A549 (cell line): ENCODE data around the gene TSPAN14. TPM values are rescaled to one million over a fixed set of nuclear protein-coding genes. Genes with fewer than 3 reads are reported as not detected.

Experiments used
- ATAC-seq, 2 experiments: fragments of 200-7000 bp in 1 of 2; fragments of >200 bp in 1 of 2; cut with Nextera tagmentation in 1 of 2; cut with Tn5 transposase in 1 of 2; 3 replicates each; pipeline versions ENCODE4 v1.8.0 to v1.9.1; 2018 to 2020; ENCODE audit warnings: mild to moderate bottlenecking in 1 of 2, moderate library complexity in 1 of 2
- CTCF ChIA-PET: fragments of 300-600 bp; sonication (Branson Sonifier 250); formaldehyde crosslinking; extraction: SDS; loops from one replicate; lab custom pipeline; 2021; ENCODE audit warnings: antibody characterized with exemption, inconsistent platforms; lab: Yijun Ruan, JAX
- POLR2A ChIA-PET: fragments of 350-600 bp; formaldehyde crosslinking; extraction: SDS; loops from one replicate; lab custom pipeline; 2021; ENCODE audit warnings: antibody characterized with exemption, inconsistent platforms; lab: Yijun Ruan, JAX
- DNase-seq, 2 experiments: peaks; one replicate each; pipeline versions ENCODE4 v3.0.0 to v3.0.0-alpha.2; 2011 to 2016; ENCODE audit warnings: low read depth in 1 of 2, low spot score in 1 of 2
- FAIRE-seq: peaks from 2 replicates; lab custom pipeline; 2011; peaks lifted over from hg19 to GRCh38; lab: Jason Lieb, UNC
- H3K27ac ChIP-seq, 2 experiments: fragments of >200 bp; sonication (Bioruptor Twin); formaldehyde crosslinking; 3 replicates each; pipeline ENCODE4 v1.5.1; 2016 to 2017
- H3K4me1 ChIP-seq: fragments of >200 bp; sonication (Bioruptor Twin); formaldehyde crosslinking; 3 replicates; pipeline ENCODE4 v1.6.1; 2016
- H3K4me2 ChIP-seq: fragments of >200 bp; sonication (Bioruptor Twin); formaldehyde crosslinking; 3 replicates; pipeline ENCODE4 v1.6.1; 2016
- H3K4me3 ChIP-seq: fragments of >200 bp; sonication (Bioruptor Twin); formaldehyde crosslinking; 3 replicates; pipeline ENCODE4 v1.5.1; 2016
- H3K9me3 ChIP-seq: fragments of >200 bp; sonication (Bioruptor Twin); formaldehyde crosslinking; 3 replicates; pipeline ENCODE4 v1.6.1; 2016
- BHLHE40 ChIP-seq: IDR thresholded peaks from 2 replicates; pipeline ENCODE4 v1.6.1; 2012; ENCODE audit warnings: low read depth, low read length, inconsistent platforms
- CBX2 ChIP-seq: fragments of 200-600 bp; sonication (generic); IDR thresholded peaks from 2 replicates; pipeline ENCODE4 v1.6.1; 2016; ENCODE audit warnings: low read depth, mild to moderate bottlenecking, borderline replicate concordance
- CHD2 ChIP-seq: fragments of 150-350 bp; IDR thresholded peaks from 2 replicates; pipeline ENCODE4 v1.6.1; 2014; ENCODE audit warnings: low read length; ENCODE audit not compliant: partially characterized antibody
- E2F6 ChIP-seq: IDR thresholded peaks from 2 replicates; pipeline ENCODE4 v1.6.1; 2012; ENCODE audit warnings: low read depth, borderline replicate concordance
- EHMT2 ChIP-seq: fragments of 200-600 bp; sonication (generic); IDR thresholded peaks from 2 replicates; pipeline ENCODE4 v1.6.1; 2016; ENCODE audit warnings: antibody characterized with exemption, low read depth, mild to moderate bottlenecking, moderate library complexity
- ESRRA ChIP-seq: fragments of 150-350 bp; IDR thresholded peaks from 2 replicates; pipeline ENCODE4 v1.6.1; 2014; ENCODE audit warnings: mild to moderate bottlenecking, low read length, borderline replicate concordance
- FOSL2 ChIP-seq, 2 experiments: fragments of 450-650 bp in 1 of 2; fragments of >200 bp in 1 of 2; sonication (Bioruptor Twin) in 1 of 2; formaldehyde crosslinking; IDR thresholded peaks; 2 replicates each; pipeline versions ENCODE4 v1.5.0 to v1.6.1; 2016 to 2020; ENCODE audit warnings: mild to moderate bottlenecking in 1 of 2, moderate library complexity in 1 of 2
- GATA3 ChIP-seq: IDR thresholded peaks from 2 replicates; pipeline ENCODE4 v1.6.1; 2012; ENCODE audit warnings: borderline replicate concordance
- HDAC2 ChIP-seq: fragments of 200-600 bp; sonication (generic); IDR thresholded peaks from 2 replicates; pipeline ENCODE4 v1.6.1; 2016
- HEYL ChIP-seq: fragments of 250-450 bp; sonication (Bioruptor Pico); IDR thresholded peaks from 2 replicates; pipeline ENCODE4 v1.8.0; 2021; ENCODE audit warnings: mild to moderate bottlenecking, moderate library complexity
- HOXB13 ChIP-seq: fragments of 250-450 bp; sonication (Bioruptor Pico); IDR thresholded peaks from 2 replicates; pipeline ENCODE4 v1.5.0; 2020; ENCODE audit warnings: low read depth, mild to moderate bottlenecking, moderate library complexity
- JUN ChIP-seq, 2 experiments: fragments of >200 bp; sonication (Bioruptor Twin); formaldehyde crosslinking; IDR thresholded peaks; 2 replicates in 1 of 2; 3 replicates in 1 of 2; pipeline ENCODE4 v1.6.1; 2016 to 2017
- KDM1A ChIP-seq: fragments of 200-600 bp; sonication (generic); IDR thresholded peaks from 2 replicates; pipeline ENCODE4 v1.6.1; 2016; ENCODE audit warnings: low read depth, mild to moderate bottlenecking
- KDM5A ChIP-seq: fragments of 200-600 bp; sonication (generic); IDR thresholded peaks from 2 replicates; pipeline ENCODE4 v1.6.1; 2016; ENCODE audit warnings: antibody characterized with exemption, mild to moderate bottlenecking
- MAZ ChIP-seq: fragments of 150-350 bp; IDR thresholded peaks from 2 replicates; pipeline ENCODE4 v1.6.1; 2014; ENCODE audit warnings: antibody characterized with exemption, low read depth, low read length, borderline replicate concordance
- MYC ChIP-seq: IDR thresholded peaks from 2 replicates; pipeline ENCODE4 v1.6.1; 2012; ENCODE audit warnings: mild to moderate bottlenecking, inconsistent platforms, low read length, improper control_type of control experiment, borderline replicate concordance
- NFE2L2 ChIP-seq: fragments of 150-350 bp; conservative IDR thresholded peaks from 2 replicates; pipeline ENCODE4 v1.6.1; 2014; ENCODE audit warnings: low read length
- PBX3 ChIP-seq: IDR thresholded peaks from 2 replicates; pipeline ENCODE4 v1.6.1; 2012
- POLR2AphosphoS2 ChIP-seq: conservative IDR thresholded peaks from 2 replicates; pipeline ENCODE4 v1.6.1; 2012; ENCODE audit warnings: low read length, improper control_type of control experiment, inconsistent platforms
- RAD21 ChIP-seq, 2 experiments: fragments of >200 bp in 1 of 2; sonication (Bioruptor Twin) in 1 of 2; formaldehyde crosslinking in 1 of 2; IDR thresholded peaks in 1 of 2; conservative IDR thresholded peaks in 1 of 2; 2 replicates in 1 of 2; 3 replicates in 1 of 2; pipeline ENCODE4 v1.6.1; 2012 to 2018; ENCODE audit warnings: inconsistent platforms in 1 of 2
- RARB ChIP-seq: fragments of 250-450 bp; sonication (Bioruptor Pico); IDR thresholded peaks from 2 replicates; pipeline ENCODE4 v1.8.0; 2021; ENCODE audit warnings: mild to moderate bottlenecking, moderate library complexity
- TFCP2L1 ChIP-seq: fragments of 250-450 bp; sonication (Bioruptor Pico); IDR thresholded peaks from 2 replicates; pipeline ENCODE4 v1.5.0; 2021; ENCODE audit warnings: mild to moderate bottlenecking
- TP53 ChIP-seq: fragments of 250-450 bp; sonication (Bioruptor Pico); IDR thresholded peaks from 2 replicates; pipeline ENCODE4 v1.5.0; 2021; ENCODE audit warnings: mild to moderate bottlenecking, moderate library complexity
- ZC3H11A ChIP-seq: fragments of 450-650 bp; IDR thresholded peaks from 2 replicates; pipeline ENCODE4 v1.6.1; 2014; ENCODE audit warnings: antibody characterized with exemption, mild to moderate bottlenecking
- ZFP36 ChIP-seq: fragments of 450-650 bp; IDR thresholded peaks from 2 replicates; pipeline ENCODE4 v1.6.1; 2014; ENCODE audit warnings: borderline replicate concordance; ENCODE audit not compliant: partially characterized antibody
- WGBS: methylation state at CpG from one replicate; pipeline ENCODE4 v1.1.6; 2017; ENCODE audit errors: missing lambda C conversion rate; 5-methylcytosine and 5-hydroxymethylcytosine counted together
- polyA plus RNA-seq, 4 experiments: library from polyadenylated mRNA; depleted of rRNA in 3 of 4; stranded (reverse); fragments of >200 nt; fragmentation: RNase III in 1 of 4; extraction: RNeasy Plus Mini Kit Qiagen cat#74134 plus additional on column Dnase treatment in 1 of 4; gene quantifications; 2 replicates in 3 of 4; 3 replicates in 1 of 4; pipeline ENCODE4 v1.2.3, GENCODE V29; 2011 to 2017
- TF ChIP-seq, protein P1 (sequence below): IDR thresholded peaks from 2 replicates; pipeline ENCODE4 v1.6.1; 2012

TSPAN14 gene
- polyA plus RNA-seq, 2 of the 4 experiments (the other 2 are of a cell fraction): 87.0 to 124 TPM

- DNase-seq (no peak), FAIRE-seq (no peak), ATAC-seq (no peak)
- ChIA-PET CTCF (interaction anchor here (1.5 to 4.5 kb wide), 4 partner anchors 12 to 40 kb away, joined by 3 to 27 read pairs (median 12); no protein-coding TSS in a partner anchor), POLR2A (no interaction called here)
- no peak for TF ChIP-seq RARB (CRISPR knock-in tag)
- TF ChIP-seq MYC: no peak
- no peak for TF ChIP-seq CBX2
- TF ChIP-seq JUN (IDR thresholded peaks at IDR 0.05): no peak
- TF ChIP-seq EHMT2: no peak
- no peak for TF ChIP-seq ZC3H11A
- no peak for TF ChIP-seq HOXB13 (CRISPR knock-in tag)
- no peak for TF ChIP-seq TFCP2L1 (CRISPR knock-in tag)
- TF ChIP-seq HDAC2: no peak
- no peak for TF ChIP-seq FOSL2 (IDR thresholded peaks at IDR 0.05)
- no peak for TF ChIP-seq FOSL2 (CRISPR knock-in tag; IDR thresholded peaks at IDR 0.05)
- no peak for TF ChIP-seq CHD2
- no peak for TF ChIP-seq E2F6
- TF ChIP-seq KDM1A: no peak
- no peak for TF ChIP-seq MAZ
- TF ChIP-seq GATA3: no peak
- no peak for TF ChIP-seq KDM5A
- no peaks in the 10 kb centered on the region for H3K9me3 ChIP-seq
- peaks cover 67% of the 10 kb centered on the region for H3K4me1 ChIP-seq
- H3K4me2 ChIP-seq: peak overlapping the region; percentile 29
- H3K4me3 ChIP-seq: no peak overlapping the region
- peak overlapping the region; percentile 31 to 90; a peak in 5 of 6 replicates for H3K27ac ChIP-seq
Measured at GRCh38 chr10:80484676-80485075, 30.6 kb downstream of the TSPAN14 start.

DNA sequence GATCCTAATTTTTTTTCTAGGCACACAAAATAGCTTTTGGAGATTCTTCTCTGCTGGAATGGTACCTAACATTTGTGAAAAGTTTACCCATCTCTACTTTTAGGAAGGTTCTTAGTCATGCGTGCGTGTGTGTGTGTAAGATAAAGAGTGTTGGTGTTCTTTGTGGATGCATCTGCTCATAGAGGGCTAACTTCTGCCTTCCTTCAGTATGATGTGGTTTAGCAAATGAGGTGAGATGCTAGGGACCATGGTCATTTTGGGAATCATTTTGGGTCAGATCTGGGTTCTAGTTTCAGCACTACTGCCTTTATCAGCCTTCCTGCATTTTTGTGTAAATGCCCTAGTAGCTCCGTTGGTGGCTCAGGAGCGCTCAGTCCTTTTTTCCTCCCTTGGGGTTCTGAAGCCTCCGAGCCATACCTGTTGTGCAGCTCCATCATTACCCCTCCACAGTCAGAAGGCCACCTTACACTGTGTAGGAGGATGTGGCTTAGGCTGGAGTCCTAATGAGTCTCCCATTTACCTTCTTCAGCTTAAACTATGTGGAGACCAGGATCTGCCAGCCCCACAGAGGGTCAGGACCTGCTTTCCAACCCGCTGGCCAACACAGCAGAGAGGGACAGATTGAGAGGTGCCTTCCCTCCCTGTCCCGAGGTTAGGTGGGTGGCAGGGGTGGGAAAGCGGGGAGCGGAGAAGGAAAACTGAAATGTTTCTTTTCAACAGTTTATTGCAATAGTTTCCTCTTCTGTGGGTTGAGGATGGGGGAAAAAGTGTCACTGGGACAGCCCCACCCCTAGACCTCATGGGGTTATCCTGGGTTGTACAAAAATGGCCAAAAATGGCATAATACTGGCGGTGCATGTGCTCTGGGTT lies 31.2 kb downstream of the TSPAN14 start:
- Histone ChIP-seq H3K4me2 (peak overlapping the region; percentile 29), H3K4me1 (peaks cover 73% of the 10 kb centered on the region), H3K4me3 (no peak overlapping the region), H3K9me3 (no peaks in the 10 kb centered on the region), H3K27ac (peak overlapping the region; percentile 50 to 90; a peak in 5 of 6 replicates)
- FAIRE-seq (no peak), ATAC-seq (no peak), DNase-seq (no peak)
- ChIA-PET CTCF (interaction anchor here (1.5 to 4.5 kb wide), 4 partner anchors 13 to 41 kb away, joined by 3 to 27 read pairs (median 12); no protein-coding TSS in a partner anchor), POLR2A (no interaction called here)
- WGBS: 96% methylated on average over 10 of the region's 10 CpGs
- no peak for TF ChIP-seq BHLHE40
- TF ChIP-seq HEYL (CRISPR knock-in tag): no peak
- no peak for TF ChIP-seq HOXB13 (CRISPR knock-in tag)
- no peak for TF ChIP-seq NFE2L2
- TF ChIP-seq RAD21 (conservative IDR thresholded peaks at IDR 0.05 in 1 of 2, IDR thresholded peaks at IDR 0.05 in 1 of 2): no peak
- TF ChIP-seq TP53 (CRISPR knock-in tag): no peak
- TF ChIP-seq E2F6: no peak
- no peak for TF ChIP-seq ESRRA
- no peak for TF ChIP-seq RARB (CRISPR knock-in tag)
- no peak for TF ChIP-seq FOSL2 (IDR thresholded peaks at IDR 0.05)
- TF ChIP-seq FOSL2 (CRISPR knock-in tag; IDR thresholded peaks at IDR 0.05): no peak
- TF ChIP-seq PBX3: no peak
- TF ChIP-seq KDM1A: no peak
- no peak for TF ChIP-seq JUN (IDR thresholded peaks at IDR 0.05)
- TF ChIP-seq POLR2AphosphoS2: no peak
- TF ChIP-seq HDAC2: no peak
- no peak for TF ChIP-seq MAZ
- TF ChIP-seq, protein P1, sequence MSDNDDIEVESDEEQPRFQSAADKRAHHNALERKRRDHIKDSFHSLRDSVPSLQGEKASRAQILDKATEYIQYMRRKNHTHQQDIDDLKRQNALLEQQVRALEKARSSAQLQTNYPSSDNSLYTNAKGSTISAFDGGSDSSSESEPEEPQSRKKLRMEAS: no peak
- TF ChIP-seq ZFP36: no peak
